Measurements from ENCODE around the gene LYST.
"Not testable (repeated sequence)": the region's sequence is repeated elsewhere in the genome, so short reads cannot be mapped to it uniquely, and the experiment has no call there.

The LYST gene

DNA sequence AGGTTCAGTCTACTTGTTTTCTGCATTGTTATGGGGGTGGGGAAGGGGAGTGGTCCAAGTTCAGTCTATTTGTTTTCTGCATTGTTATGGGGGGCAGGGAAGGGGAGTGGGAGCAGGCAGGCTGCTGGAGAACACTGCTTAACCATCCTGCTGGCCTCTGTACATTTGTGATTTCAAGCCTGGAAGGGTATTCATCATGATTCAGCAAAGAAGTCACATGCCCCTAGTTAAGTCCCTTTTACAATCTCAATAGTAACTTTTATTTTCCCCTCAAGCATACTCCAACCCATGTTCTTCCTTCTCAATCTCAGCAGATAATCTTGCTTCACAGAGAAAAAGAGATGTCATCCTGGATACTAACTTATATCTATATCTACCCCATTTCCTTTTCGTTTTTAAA lies 7.9 kb downstream of the LYST start:
- DNase-seq: no peak

- DNase-seq: no peak
Observed at GRCh38 chr1:235857756-235858155, 8.9 kb downstream of the LYST start.

GRCh38 chr1:235855811-235856429 lies 10.8 kb downstream of the LYST start:
- no peak for DNase-seq

DNA sequence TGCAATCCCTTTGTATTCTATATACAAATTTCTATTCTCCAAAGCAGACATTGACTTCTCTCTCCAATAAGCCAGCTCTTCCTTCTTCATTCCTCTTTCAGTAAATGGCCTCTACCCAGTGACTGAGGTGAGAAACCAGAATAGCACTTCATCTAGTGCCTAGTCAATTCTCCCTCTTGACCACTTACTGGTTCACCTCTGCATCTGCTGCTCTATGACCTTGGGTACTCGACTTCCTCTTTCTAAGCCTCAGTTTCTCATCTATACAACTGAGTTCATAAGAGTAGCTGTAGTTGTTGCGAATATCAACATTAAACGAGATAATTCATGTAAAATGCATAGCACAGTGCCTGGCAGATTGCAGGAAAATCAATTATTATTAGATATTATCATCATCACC lies 12.4 kb downstream of the LYST start:
- no peak for DNase-seq

DNA sequence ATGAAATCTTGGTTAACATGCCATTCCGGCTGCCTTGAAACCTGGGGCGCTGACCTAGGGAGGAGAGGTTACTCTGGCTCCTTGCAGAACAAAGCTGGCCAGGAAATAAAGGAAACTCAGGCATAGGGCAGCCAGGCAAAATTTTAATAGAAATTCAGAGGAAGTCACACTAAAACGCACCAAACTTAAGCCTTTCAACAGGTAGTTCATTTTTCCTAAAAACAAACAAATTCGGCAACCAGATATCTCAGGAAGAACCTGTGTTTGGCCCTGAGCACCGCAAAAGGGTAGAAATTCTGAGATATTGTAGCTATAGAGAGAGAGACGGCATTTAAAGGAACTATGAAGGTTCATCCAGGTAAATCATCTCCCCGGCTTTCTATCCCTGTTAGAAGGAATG lies 13.1 kb downstream of the LYST start:
- DNase-seq: no peak

DNA sequence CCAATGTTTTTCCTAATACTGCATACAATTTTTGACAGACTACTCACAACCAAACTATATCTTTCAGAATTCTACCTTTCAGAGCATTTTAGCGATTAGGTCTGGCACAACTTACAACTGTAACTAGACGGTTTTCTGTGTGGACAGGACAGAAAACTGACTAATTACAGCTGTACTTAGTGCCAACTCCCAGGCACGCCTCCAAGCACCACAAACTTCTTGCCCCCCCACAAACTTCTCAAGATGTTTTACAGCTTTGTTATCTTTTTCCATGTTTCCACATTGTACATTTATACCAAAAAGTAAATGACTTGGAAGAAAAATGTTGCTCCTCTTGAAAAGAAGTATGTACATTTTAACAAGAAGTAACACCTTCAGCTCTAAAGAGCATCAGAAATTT lies 13.8 kb downstream of the LYST start:
- no peak for DNase-seq

GRCh38 chr1:235851939-235852338 lies 14.8 kb downstream of the LYST start:
- no peak for DNase-seq

GRCh38 chr1:235848251-235848650 lies 18.5 kb downstream of the LYST start:
- not testable (repeated sequence) for DNase-seq

- DNase-seq: not testable (repeated sequence)
Observed at GRCh38 chr1:235845656-235846107, 21.0 kb downstream of the LYST start.

DNA sequence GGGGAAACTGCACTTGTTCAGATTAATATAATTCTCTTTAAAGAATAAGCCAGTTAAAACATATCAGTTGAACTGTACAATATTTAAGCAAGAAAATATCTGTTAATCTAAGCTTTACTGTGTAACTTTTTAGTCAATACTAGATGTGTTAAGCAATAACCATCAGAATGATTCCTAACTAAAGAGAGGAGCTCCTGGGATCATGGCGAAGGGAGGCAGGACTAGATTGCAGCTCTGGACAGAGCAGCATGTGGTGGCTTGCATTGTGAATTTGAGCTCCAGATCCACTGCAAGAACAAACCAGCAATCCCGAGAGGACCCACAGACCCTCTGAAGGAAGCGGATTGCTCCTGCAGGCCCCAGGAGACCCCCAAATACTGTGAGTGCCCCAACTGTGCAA lies 21.9 kb downstream of the LYST start:
- DNase-seq: no peak

DNA sequence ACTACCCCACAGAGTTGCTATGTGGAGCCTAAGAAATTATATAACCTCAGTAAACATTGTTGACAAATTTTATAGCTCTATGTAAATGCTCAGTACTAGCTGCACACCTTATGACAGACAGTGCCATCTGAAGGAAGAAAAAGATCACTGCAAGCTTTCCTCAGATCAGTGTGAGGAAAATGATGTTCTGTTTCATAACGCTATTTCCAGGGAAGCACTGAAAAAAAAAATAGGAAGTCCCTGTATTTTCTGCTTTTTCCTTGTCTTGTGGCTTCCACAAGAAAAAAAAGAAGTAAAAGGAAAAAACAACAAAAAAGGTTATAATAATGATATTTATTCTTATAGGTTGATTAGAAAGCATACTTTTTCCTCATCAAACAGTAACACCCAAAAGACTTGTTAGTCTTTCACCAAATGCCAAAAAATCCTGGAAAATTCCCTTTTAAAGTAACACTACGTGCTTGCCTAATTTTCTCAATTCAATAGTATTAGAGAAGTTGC lies 23.2 kb downstream of the LYST start:
- DNase-seq: peak in 1 of 2 experiments; percentile 29

DNA sequence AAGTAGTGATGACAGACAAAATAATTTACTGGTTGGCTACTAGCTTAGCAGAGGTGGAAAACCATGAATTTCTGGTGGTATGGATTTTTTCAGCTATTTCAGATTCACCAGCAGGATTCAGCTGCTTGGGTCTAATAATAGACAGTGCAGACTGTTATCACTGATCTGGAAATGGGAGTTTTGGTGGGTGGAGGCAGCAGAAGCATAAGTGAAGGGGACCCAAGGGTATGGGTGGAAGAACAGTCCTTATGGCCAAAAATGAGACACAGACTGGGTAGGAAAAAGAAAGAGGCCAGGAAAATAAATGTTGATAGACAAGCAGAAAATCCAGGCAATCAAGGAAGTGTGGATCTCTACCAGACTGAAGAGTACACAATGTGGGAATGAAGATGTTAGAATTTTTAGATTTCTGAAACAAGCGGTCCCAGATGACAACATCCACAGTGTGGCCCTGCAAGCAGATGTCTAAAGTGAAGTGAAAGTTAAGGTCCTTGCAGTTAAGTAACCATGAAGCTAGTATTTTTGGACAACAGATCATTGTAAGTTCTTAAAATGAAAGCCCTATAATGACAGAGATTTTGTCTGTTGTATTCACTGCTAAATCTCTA lies 24.7 kb downstream of the LYST start:
- DNase-seq: no peak

DNA sequence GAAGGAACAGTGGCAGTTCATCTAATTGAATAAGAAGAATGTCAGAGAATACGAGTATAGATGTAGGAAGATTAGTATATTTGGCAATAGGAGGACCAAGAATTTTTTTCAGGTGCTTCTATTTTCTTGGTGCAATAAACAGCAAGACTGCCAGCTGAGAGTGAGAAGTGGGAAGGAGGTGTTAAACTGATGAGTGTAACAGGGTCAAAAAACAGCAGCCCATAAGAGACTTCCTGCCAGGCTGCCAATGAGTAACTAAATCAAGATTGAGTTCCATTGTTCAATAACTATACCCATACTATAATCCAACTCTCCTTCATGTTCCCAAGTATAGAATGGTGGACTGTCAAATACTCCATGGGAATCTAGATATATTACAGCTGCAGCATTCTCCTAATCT lies 28.7 kb downstream of the LYST start:
- DNase-seq: no peak

DNA sequence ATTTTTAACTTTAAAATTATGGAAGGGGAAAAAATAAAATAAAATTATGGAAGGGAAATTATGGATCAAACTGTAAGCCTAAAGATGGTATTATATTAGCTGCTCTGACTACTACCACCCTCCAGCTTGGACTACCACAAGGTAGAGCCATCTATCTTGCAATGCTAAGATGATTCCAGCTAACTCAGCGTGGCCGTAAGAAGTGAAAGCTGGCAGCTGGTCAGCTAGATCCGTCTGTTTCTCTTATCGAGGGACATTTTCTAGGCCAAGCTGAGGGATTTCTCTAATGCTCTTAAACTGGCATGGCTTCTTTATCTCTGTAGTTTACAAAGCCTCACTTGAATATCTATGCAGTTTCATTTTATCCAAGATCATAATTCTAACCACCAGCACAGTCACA lies 31.5 kb downstream of the LYST start:
- DNase-seq: peak in 1 of 2 experiments; percentile 13

GRCh38 chr1:235834620-235835019 lies 32.1 kb downstream of the LYST start:
- no peak for DNase-seq

DNA sequence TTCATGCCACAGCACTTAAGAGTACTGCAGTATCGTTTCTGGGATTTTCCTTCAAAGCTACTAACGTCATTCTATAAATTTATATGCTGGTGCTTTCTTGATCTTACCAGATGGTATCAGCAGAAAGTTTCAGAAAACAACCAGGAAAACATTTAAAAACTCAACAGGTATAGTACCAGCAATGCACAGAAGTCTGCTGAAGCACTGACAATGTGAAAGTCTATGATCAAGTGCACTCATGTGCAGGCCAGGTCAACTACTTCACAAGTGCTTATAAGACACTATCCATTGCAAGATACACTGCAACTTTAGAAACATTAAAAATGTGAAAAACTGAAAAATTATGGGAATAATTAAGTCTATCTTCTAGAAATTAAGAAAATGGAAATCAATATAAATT lies 34.7 kb downstream of the LYST start:
- DNase-seq: no peak

DNA sequence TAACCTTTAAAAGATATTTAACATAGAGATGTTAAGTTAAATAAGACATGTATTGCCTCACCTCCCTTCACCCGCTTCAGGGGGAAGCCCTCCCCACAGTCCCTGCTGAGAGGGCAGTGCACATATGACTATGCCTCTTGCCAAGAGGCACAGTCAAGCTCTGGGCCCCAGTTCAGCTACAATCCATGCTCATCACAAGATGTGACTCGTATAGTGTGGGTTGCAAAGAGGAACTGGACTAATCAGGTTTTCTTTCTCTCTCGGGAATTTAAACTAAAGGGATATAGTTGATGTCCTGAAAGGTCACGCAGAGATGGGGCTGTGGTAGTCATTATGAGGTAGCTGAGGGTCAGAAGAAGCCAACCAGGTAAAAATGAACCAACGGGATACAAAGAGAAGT lies 35.6 kb downstream of the LYST start:
- DNase-seq: no peak

- no peak for DNase-seq
Observed at GRCh38 chr1:235826102-235826854, 40.4 kb downstream of the LYST start.

DNA sequence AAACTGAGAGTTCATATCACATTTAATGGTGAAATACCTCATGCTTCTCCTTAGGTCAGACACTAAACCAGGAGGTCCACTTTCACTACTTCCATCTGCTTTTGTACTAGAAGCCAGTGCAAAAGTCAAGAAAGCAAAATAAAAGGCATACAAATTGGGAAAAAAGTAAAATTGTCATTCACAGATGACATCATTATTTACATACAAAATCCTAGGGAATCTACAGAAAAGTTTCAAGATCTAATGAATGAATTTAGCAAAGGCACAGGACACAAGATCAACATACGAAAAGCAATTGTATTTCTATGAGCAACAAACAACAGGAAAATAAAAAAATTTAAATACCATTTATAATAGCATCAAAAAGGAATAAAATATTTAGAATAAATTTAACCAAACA lies 41.5 kb downstream of the LYST start:
- DNase-seq: no peak

DNA sequence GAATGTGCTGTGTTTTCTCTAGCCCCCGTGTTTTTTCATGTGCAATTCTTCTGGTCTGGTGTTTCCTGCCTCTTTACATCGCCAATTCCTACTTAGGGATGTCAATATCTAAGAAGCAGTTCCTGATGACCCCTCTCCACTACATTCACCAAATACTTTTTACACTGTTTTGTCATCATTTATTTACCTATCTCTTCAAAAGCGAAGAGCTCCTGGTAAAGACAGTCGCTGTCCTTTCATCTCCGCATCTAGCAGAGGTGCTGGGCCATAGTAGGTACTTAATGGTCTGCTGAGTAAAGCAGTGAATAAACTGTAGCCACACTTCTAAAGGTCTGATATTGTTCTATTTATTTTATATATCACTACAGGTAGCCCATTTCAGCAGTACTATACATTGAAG lies 43.0 kb downstream of the LYST start:
- no peak for DNase-seq

DNA sequence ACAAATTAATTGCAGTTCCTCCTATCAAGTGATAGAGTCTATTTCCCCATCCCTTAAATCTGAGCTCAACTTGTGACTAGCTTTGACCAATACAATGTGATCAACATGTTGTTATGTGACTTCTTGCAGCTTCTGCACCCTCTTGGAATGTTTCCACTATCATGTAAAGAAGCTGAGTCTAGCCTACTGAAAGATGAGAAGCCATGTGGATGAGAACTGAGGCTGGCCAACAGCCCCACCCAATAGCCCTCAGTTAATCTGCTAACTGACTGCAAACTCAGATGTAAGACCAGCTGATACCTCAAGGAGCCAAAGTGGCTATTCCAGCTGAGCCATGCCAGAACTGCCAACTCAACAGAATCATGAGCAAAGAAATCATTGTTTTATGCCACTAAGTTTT lies 44.0 kb downstream of the LYST start:
- no peak for DNase-seq

DNA sequence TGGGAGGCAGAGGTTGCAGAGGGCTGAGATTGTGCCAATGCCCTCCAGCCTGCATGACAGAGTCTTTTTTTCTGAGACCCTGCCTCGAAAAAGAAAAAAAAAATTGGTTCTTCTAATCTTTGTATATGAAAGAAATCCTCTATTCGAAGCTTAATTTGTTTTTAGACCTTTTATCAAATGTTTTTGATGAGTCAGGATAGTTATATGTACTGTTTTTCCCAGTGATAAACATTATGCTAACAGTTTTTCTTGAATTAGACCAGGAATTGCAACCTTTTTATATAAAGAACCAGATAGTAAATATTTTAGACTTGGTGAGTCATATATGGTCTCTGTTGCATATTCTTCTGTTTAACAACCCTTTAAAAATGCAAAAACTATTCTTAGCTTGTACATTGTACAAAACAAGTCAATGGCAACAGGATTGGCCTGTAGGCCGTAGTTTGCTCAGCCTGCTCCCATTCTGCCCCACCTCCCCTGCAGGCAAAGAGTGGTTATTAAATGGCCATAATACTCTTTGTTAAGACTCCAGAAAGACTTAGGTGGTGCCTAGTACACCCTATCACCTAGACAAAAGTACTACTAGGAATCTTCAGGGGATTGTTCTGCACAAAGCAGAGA lies 45.2 kb downstream of the LYST start:
- DNase-seq: no peak

- DNase-seq: no peak
Observed at GRCh38 chr1:235820061-235820460, 46.6 kb downstream of the LYST start.
